Measurements from ENCODE around the gene SLC26A11. TPM values are rescaled to one million over a fixed set of nuclear protein-coding genes. Genes with fewer than 3 reads are reported as not detected.

SLC26A11 gene
- total RNA-seq, 4 donors from 2014 or later = 2.6 to 3.3 (median 3.1) TPM

GRCh38 chr17:80210348-80211108 lies 9.7 kb upstream of the SLC26A11 start:
- DNase-seq = no peak
- TF ChIP-seq POLR2A (IDR thresholded peaks at IDR 0.05) = no peak
- no peak for TF ChIP-seq CTCF (IDR thresholded peaks at IDR 0.05 in 4 of 5, conservative IDR thresholded peaks at IDR 0.05 in 1 of 5)
- ATAC-seq = no peak

DNA sequence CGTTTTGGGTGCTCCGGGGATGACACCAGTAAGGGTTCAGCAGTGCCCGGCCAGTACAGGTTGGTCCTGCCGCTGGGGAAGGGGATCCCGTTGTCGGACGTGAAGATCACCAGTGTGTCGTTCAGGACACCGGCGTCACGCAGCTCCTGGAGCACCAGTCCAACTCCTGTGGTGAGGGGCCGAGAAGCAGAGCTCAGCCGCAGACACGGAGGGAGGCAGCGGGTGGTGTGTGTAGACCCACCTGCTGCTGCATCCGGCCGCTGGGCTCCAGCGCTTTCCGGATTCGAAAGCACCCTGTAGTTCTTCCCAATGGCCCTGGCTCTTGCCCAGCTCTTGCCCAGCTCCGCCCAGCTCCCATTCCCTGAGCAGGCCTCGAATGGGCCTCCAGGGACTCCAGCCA lies 8.1 kb upstream of the SLC26A11 start:
- H3K4me1 ChIP-seq = no peaks in the 10 kb centered on the region
- ATAC-seq (no peak), DNase-seq (no peak)
- H3K27me3 ChIP-seq = no peaks in the 10 kb centered on the region
- TF ChIP-seq POLR2A (IDR thresholded peaks at IDR 0.05) = no peak
- no peak for TF ChIP-seq CTCF (IDR thresholded peaks at IDR 0.05 in 4 of 5, conservative IDR thresholded peaks at IDR 0.05 in 1 of 5)
- no peak overlapping the region for H3K4me3 ChIP-seq
- intact Hi-C loops (cut with DNase I; ENCODE audit: low total_unique reads) (no loop called here), in situ Hi-C loops (cut with MboI; ENCODE audit: low sequenced_read_pairs in 4 of 4) (no loop called here)
- no peak overlapping the region for H3K27ac ChIP-seq
- no peaks in the 10 kb centered on the region for H3K9me3 ChIP-seq
- peaks cover 0 to 51% of the 10 kb centered on the region in 2 donors for H3K36me3 ChIP-seq

More at GRCh38 chr17:80210348-80211108, 9.7 kb upstream of the SLC26A11 start:
- intact Hi-C loops (cut with DNase I; ENCODE audit: low total_unique reads) = no loop called here
- H3K27me3 ChIP-seq = no peaks in the 10 kb centered on the region
- in situ Hi-C loops (cut with MboI; ENCODE audit: low sequenced_read_pairs in 4 of 4) = no loop called here
- H3K27ac ChIP-seq = no peak overlapping the region
- H3K4me1 ChIP-seq = no peaks in the 10 kb centered on the region
- no peaks in the 10 kb centered on the region for H3K9me3 ChIP-seq
- H3K36me3 ChIP-seq = peaks cover 0 to 36% of the 10 kb centered on the region in 2 donors
- no peak overlapping the region for H3K4me3 ChIP-seq

DNA sequence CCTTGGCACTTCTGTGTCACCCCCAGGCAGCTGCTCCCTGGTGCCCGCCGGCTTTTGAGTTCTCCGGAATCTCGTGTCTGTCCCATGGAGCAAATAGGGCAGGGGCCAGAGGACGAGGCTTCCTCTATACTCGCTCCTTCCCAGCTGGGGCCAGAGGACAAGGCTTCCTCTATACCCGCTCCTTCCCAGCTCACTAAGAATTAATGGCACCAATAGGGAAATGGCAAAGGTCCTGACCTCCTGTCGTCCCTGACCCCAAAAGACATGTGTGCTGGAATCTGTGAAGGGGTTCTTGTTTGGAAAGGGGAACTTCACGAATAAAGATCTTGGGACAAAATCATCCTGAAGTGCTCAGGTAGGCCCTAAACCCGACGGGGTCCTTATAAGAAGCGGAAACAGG lies 7.7 kb upstream of the SLC26A11 start:
- in situ Hi-C loops (cut with MboI; ENCODE audit: low sequenced_read_pairs in 4 of 4) = no loop called here
- Histone ChIP-seq H3K4me1 (no peaks in the 10 kb centered on the region), H3K36me3 (peaks cover 0 to 53% of the 10 kb centered on the region in 2 donors), H3K27me3 (no peaks in the 10 kb centered on the region), H3K9me3 (no peaks in the 10 kb centered on the region), H3K27ac (no peak overlapping the region), H3K4me3 (no peak overlapping the region)
- ATAC-seq (no peak), DNase-seq (no peak)
- TF ChIP-seq CTCF (IDR thresholded peaks at IDR 0.05 in 4 of 5, conservative IDR thresholded peaks at IDR 0.05 in 1 of 5) (no peak), POLR2A (IDR thresholded peaks at IDR 0.05) (no peak)
- intact Hi-C loops (cut with DNase I; ENCODE audit: low total_unique reads) = no loop called here

- Histone ChIP-seq H3K36me3 (peaks cover 0 to 53% of the 10 kb centered on the region in 2 donors), H3K4me3 (no peak overlapping the region), H3K9me3 (no peaks in the 10 kb centered on the region), H3K27ac (no peak overlapping the region), H3K27me3 (no peaks in the 10 kb centered on the region), H3K4me1 (no peaks in the 10 kb centered on the region)
- in situ Hi-C loops (cut with MboI; ENCODE audit: low sequenced_read_pairs in 4 of 4) (no loop called here), intact Hi-C loops (cut with DNase I; ENCODE audit: low total_unique reads) (no loop called here)
- ATAC-seq = no peak
- TF ChIP-seq CTCF (IDR thresholded peaks at IDR 0.05 in 4 of 5, conservative IDR thresholded peaks at IDR 0.05 in 1 of 5) (no peak), POLR2A (IDR thresholded peaks at IDR 0.05) (no peak)
- no peak for DNase-seq
Measured at GRCh38 chr17:80212962-80213642, 7.1 kb upstream of the SLC26A11 start.

All from gastrocnemius medialis (tissue), 4 donors.